Keratinocyte (primary cell): ENCODE data around the gene NANOG.

Experiments
- EZH2 ChIP-seq: IDR thresholded peaks from one replicate; pipeline ENCODE4 v1.6.1; 2012; ENCODE audit warnings: inconsistent platforms, mild to moderate bottlenecking, low read length, moderate library complexity
- TF ChIP-seq, protein P1 (sequence below), 3 experiments: IDR thresholded peaks in 1 of 3; conservative IDR thresholded peaks in 1 of 3; optimal IDR thresholded peaks in 1 of 3; 2 replicates in 2 of 3; 3 replicates in 1 of 3; pipeline versions ENCODE3 to v1.5.1; 2011; ENCODE audit warnings: low read length in 3 of 3, mild to moderate bottlenecking in 3 of 3, moderate library complexity in 2 of 3, control low read depth in 1 of 3, inconsistent platforms in 1 of 3; ENCODE audit not compliant: insufficient read depth in 2 of 3; ENCODE audit errors: extremely low read depth in 1 of 3

DNA sequence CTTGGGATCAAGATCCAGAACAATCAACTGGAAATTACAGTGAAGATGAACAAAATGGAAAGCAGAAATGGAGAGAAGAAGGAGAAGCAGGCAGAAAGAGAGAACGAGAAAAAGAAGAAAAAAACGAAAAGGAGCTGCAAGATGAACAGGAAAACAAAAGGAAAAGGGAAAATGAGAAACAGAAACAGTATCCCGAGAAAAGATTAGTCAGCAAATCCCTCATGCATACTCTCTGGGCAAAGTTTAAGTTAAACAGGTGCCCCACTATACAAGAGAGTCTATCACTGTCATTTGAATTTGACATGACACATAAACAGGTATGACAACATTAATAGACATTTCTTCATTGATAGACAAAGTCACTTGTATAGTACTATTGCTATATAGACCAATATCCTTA, 19.2 kb upstream of the NANOG start:
- TF ChIP-seq, protein P1, sequence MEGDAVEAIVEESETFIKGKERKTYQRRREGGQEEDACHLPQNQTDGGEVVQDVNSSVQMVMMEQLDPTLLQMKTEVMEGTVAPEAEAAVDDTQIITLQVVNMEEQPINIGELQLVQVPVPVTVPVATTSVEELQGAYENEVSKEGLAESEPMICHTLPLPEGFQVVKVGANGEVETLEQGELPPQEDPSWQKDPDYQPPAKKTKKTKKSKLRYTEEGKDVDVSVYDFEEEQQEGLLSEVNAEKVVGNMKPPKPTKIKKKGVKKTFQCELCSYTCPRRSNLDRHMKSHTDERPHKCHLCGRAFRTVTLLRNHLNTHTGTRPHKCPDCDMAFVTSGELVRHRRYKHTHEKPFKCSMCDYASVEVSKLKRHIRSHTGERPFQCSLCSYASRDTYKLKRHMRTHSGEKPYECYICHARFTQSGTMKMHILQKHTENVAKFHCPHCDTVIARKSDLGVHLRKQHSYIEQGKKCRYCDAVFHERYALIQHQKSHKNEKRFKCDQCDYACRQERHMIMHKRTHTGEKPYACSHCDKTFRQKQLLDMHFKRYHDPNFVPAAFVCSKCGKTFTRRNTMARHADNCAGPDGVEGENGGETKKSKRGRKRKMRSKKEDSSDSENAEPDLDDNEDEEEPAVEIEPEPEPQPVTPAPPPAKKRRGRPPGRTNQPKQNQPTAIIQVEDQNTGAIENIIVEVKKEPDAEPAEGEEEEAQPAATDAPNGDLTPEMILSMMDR (optimal IDR thresholded peaks at IDR 0.05 in 1 of 3, IDR thresholded peaks at IDR 0.05 in 1 of 3, conservative IDR thresholded peaks at IDR 0.05 in 1 of 3; ENCODE audit: extremely low read depth in 1 of 3, insufficient read depth in 2 of 3, low read length in 3 of 3): no peak
- TF ChIP-seq EZH2: no peak
